HG03457 (cell line): ENCODE data around the gene SMTNL2.
"Not testable (repeated sequence)": the region's sequence is repeated elsewhere in the genome, so short reads cannot be mapped to it uniquely, and the experiment has no call there.

Experiments
- ATAC-seq: cut with Tn5 transposase; IDR thresholded peaks from one replicate; pipeline ENCODE4 v1.9.1; 2021; ENCODE audit warnings: moderate number of reproducible peaks; ENCODE audit not compliant: unreplicated experiment

SMTNL2 gene

GRCh38 chr17:4631431-4631830, 47.1 kb downstream of the SMTNL2 start:
- no peak for ATAC-seq

- ATAC-seq: no peak
These were observed 47.7 kb downstream of the SMTNL2 start for GRCh38 chr17:4631836-4632580.

- ATAC-seq: no peak
These were observed 48.2 kb downstream of the SMTNL2 start for GRCh38 chr17:4632581-4632920.

GRCh38 chr17:4633643-4634042, 49.3 kb downstream of the SMTNL2 start:
- no peak for ATAC-seq

- ATAC-seq: no peak
These were observed 50.6 kb downstream of the SMTNL2 start for GRCh38 chr17:4634976-4635375.

- ATAC-seq: no peak
These were observed 51.6 kb downstream of the SMTNL2 start for GRCh38 chr17:4635823-4636375.

GRCh38 chr17:4636474-4637100, 52.3 kb downstream of the SMTNL2 start:
- no peak for ATAC-seq

GRCh38 chr17:4638766-4639165, 54.4 kb downstream of the SMTNL2 start:
- ATAC-seq: not testable (repeated sequence)

GRCh38 chr17:4639301-4640059, 55.2 kb downstream of the SMTNL2 start:
- ATAC-seq: not testable (repeated sequence)

GRCh38 chr17:4640569-4641188, 56.4 kb downstream of the SMTNL2 start:
- ATAC-seq: not testable (repeated sequence)

- no peak for ATAC-seq
These were observed 57.2 kb downstream of the SMTNL2 start, which contains the start of gene ALOX15 for GRCh38 chr17:4641297-4642195. ALOX15 (minus strand) TSS chr17:4641678; CDS start chr17:4641651, 27 bp downstream.

- ATAC-seq: no peak
These were observed 58.0 kb downstream of the SMTNL2 start for GRCh38 chr17:4642286-4642685.

- no peak for ATAC-seq
These were observed 59.3 kb downstream of the SMTNL2 start for GRCh38 chr17:4643676-4644075.

GRCh38 chr17:4645642-4646041, 61.3 kb downstream of the SMTNL2 start:
- no peak for ATAC-seq

- ATAC-seq: no peak
These were observed 64.4 kb downstream of the SMTNL2 start for GRCh38 chr17:4648741-4649140.

- ATAC-seq: no peak
These were observed 68.7 kb downstream of the SMTNL2 start for GRCh38 chr17:4652997-4653396.

- not testable (repeated sequence) for ATAC-seq
These were observed 71.6 kb downstream of the SMTNL2 start for GRCh38 chr17:4655933-4656332.

- ATAC-seq: no peak
These were observed 73.3 kb downstream of the SMTNL2 start for GRCh38 chr17:4657678-4658077.
